ENCODE measurements around the gene DES.

The DES gene

DNA sequence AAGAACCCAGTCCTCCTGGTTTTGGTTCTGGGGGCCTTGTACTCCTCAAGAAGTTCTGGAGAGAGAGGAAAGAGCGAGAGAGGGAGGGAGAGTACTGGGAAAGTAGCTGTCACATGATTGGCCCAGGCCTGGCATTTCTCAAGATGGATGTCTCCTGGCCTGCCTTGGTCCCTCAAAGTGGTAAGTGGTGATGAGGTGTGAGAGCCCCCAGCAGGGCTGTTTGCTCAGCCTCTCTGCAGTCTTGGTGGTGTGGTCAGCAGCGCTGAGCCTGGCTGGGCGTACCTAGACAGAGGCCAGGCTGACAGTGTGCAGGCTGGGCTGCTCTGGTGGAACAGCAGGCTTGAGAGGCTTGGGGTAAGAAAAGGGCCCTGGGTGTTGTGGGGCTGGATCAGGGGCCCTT lies 19.0 kb downstream of the DES start:
- Histone ChIP-seq H3K9ac (ENCODE audit: low read length) (no peak overlapping the region), H3K36me3 (replicated peaks; ENCODE audit: insufficient read depth, low read length) (no peaks in the 10 kb centered on the region), H4K20me1 (ENCODE audit: insufficient read depth, low read length) (no peaks in the 10 kb centered on the region), H3K4me3 (ENCODE audit: low read length) (no peak overlapping the region), H3K9me2 (replicated peaks; ENCODE audit: insufficient read depth, low read length) (no peaks in the 10 kb centered on the region), H3K27me3 (replicated peaks; ENCODE audit: insufficient read depth, low read length) (peaks cover 69% of the 10 kb centered on the region), H3K9me3 (replicated peaks; ENCODE audit: insufficient read depth, low read length) (no peaks in the 10 kb centered on the region), H3K79me2 (ENCODE audit: low read length) (no peaks in the 10 kb centered on the region), H3K27ac (ENCODE audit: low read length) (no peak overlapping the region), H2AFZ (ENCODE audit: low read length) (no peak overlapping the region), H3F3A (ENCODE audit: insufficient read depth, low read length) (no peaks in the 10 kb centered on the region), H3K4me2 (ENCODE audit: low read depth, low read length) (no peak overlapping the region), H3K4me1 (ENCODE audit: low read length) (no peaks in the 10 kb centered on the region)
- TF ChIP-seq EZH2phosphoT487 (IDR thresholded peaks at IDR 0.05; ENCODE audit: low read length) (no peak), EZH2 (optimal IDR thresholded peaks at IDR 0.05; ENCODE audit: low read depth, low read length) (no peak)
- TF ChIP-seq, protein P1, sequence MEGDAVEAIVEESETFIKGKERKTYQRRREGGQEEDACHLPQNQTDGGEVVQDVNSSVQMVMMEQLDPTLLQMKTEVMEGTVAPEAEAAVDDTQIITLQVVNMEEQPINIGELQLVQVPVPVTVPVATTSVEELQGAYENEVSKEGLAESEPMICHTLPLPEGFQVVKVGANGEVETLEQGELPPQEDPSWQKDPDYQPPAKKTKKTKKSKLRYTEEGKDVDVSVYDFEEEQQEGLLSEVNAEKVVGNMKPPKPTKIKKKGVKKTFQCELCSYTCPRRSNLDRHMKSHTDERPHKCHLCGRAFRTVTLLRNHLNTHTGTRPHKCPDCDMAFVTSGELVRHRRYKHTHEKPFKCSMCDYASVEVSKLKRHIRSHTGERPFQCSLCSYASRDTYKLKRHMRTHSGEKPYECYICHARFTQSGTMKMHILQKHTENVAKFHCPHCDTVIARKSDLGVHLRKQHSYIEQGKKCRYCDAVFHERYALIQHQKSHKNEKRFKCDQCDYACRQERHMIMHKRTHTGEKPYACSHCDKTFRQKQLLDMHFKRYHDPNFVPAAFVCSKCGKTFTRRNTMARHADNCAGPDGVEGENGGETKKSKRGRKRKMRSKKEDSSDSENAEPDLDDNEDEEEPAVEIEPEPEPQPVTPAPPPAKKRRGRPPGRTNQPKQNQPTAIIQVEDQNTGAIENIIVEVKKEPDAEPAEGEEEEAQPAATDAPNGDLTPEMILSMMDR (IDR thresholded peaks at IDR 0.05; ENCODE audit: low read length) = no peak
- DNase-seq = no peak

DNA sequence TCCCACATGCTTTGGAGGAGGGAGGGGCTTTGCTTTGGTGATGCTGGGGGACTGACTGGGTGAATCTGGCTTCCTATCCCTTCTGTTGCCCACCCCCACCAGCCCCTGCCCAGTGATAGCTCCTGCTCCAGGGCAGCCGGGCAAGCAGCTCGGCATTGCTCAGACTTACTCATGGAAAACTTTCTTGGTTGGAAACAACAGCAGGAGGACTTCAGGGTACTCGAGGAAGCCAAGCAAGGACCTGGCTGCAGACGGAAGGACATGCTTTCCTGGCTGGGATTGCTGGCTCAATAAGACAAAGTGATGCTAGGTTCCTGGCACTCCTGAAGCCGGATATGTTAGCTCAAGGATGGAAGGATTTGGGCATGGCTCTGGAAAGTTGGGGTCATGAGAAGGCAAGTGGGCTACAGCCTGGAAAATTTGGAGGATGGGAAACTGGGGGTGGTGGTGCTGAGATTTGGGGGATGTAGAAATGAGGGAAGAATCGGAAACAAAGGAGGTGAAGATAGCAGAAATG lies 19.6 kb downstream of the DES start:
- no peaks in the 10 kb centered on the region for H3K9me2 ChIP-seq (replicated peaks; ENCODE audit: insufficient read depth, low read length)
- H3K27me3 ChIP-seq (replicated peaks; ENCODE audit: insufficient read depth, low read length) = peaks cover 73% of the 10 kb centered on the region
- H3K36me3 ChIP-seq (replicated peaks; ENCODE audit: insufficient read depth, low read length) = no peaks in the 10 kb centered on the region
- no peak for DNase-seq
- no peaks in the 10 kb centered on the region for H3F3A ChIP-seq (ENCODE audit: insufficient read depth, low read length)
- H3K9ac ChIP-seq (ENCODE audit: low read length) = no peak overlapping the region
- TF ChIP-seq, protein P1 (IDR thresholded peaks at IDR 0.05; ENCODE audit: low read length) = no peak
- TF ChIP-seq EZH2phosphoT487 (IDR thresholded peaks at IDR 0.05; ENCODE audit: low read length) (no peak), EZH2 (optimal IDR thresholded peaks at IDR 0.05; ENCODE audit: low read depth, low read length) (no peak)
- H3K9me3 ChIP-seq (replicated peaks; ENCODE audit: insufficient read depth, low read length) = no peaks in the 10 kb centered on the region
- no peak overlapping the region for H3K27ac ChIP-seq (ENCODE audit: low read length)
- H3K79me2 ChIP-seq (ENCODE audit: low read length) = no peaks in the 10 kb centered on the region
- no peak overlapping the region for H3K4me2 ChIP-seq (ENCODE audit: low read depth, low read length)
- no peaks in the 10 kb centered on the region for H3K4me1 ChIP-seq (ENCODE audit: low read length)
- no peaks in the 10 kb centered on the region for H4K20me1 ChIP-seq (ENCODE audit: insufficient read depth, low read length)
- H3K4me3 ChIP-seq (ENCODE audit: low read length) = no peak overlapping the region
- no peak overlapping the region for H2AFZ ChIP-seq (ENCODE audit: low read length)

DNA sequence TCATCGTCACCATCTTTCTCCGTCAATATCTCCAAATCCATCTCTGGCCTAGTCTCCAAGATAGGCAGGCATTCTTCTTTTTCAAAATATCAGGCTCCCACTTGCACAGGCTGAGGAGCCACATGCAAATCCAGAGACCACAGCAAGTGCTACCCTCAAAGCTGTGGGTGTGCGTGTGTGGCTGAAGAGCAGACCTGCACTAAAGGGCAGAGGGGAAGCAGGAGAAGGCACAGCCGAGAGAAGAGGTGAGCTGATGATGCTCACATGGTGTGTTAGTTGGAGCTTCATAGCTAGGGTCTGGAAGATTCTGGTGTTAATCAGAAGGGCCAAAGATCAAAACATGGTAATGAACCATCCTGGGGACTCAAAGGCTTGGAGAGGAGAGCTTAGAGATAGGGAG lies 20.3 kb downstream of the DES start:
- H3F3A ChIP-seq (ENCODE audit: insufficient read depth, low read length) = no peaks in the 10 kb centered on the region
- H3K9me3 ChIP-seq (replicated peaks; ENCODE audit: insufficient read depth, low read length) = no peaks in the 10 kb centered on the region
- no peak for TF ChIP-seq EZH2phosphoT487 (IDR thresholded peaks at IDR 0.05; ENCODE audit: low read length)
- no peak for TF ChIP-seq EZH2 (optimal IDR thresholded peaks at IDR 0.05; ENCODE audit: low read depth, low read length)
- TF ChIP-seq, protein P1 (IDR thresholded peaks at IDR 0.05; ENCODE audit: low read length) = no peak
- H4K20me1 ChIP-seq (ENCODE audit: insufficient read depth, low read length) = no peaks in the 10 kb centered on the region
- no peaks in the 10 kb centered on the region for H3K4me1 ChIP-seq (ENCODE audit: low read length)
- no peaks in the 10 kb centered on the region for H3K79me2 ChIP-seq (ENCODE audit: low read length)
- no peak overlapping the region for H3K4me2 ChIP-seq (ENCODE audit: low read depth, low read length)
- H3K36me3 ChIP-seq (replicated peaks; ENCODE audit: insufficient read depth, low read length) = no peaks in the 10 kb centered on the region
- no peak for DNase-seq
- H3K9me2 ChIP-seq (replicated peaks; ENCODE audit: insufficient read depth, low read length) = no peaks in the 10 kb centered on the region
- H3K4me3 ChIP-seq (ENCODE audit: low read length) = no peak overlapping the region
- no peak overlapping the region for H3K27ac ChIP-seq (ENCODE audit: low read length)
- H3K9ac ChIP-seq (ENCODE audit: low read length) = no peak overlapping the region
- H3K27me3 ChIP-seq (replicated peaks; ENCODE audit: insufficient read depth, low read length) = peaks cover 75% of the 10 kb centered on the region
- H2AFZ ChIP-seq (ENCODE audit: low read length) = no peak overlapping the region
